HepG2 (cell line): ENCODE measurements around the gene PDIK1L. TPM values are rescaled to one million over a fixed set of nuclear protein-coding genes. Genes with fewer than 3 reads are reported as not detected.

Experiments
- DMTF1 ChIP-seq: sonication (generic); formaldehyde crosslinking; IDR thresholded peaks from 2 replicates; pipeline ENCODE4 v1.4.0; 2020; ENCODE audit warnings: mild to moderate bottlenecking, missing genetic modification reagents
- EED ChIP-seq: sonication (generic); formaldehyde crosslinking; IDR thresholded peaks from 2 replicates; pipeline ENCODE4 v1.5.0; 2020; ENCODE audit warnings: mild to moderate bottlenecking, missing genetic modification reagents
- ETV6 ChIP-seq: sonication (generic); formaldehyde crosslinking; conservative IDR thresholded peaks from 2 replicates; pipeline ENCODE4 v1.4.0; 2020; ENCODE audit warnings: missing genetic modification reagents
- EZH2 ChIP-seq: conservative IDR thresholded peaks from 2 replicates; pipeline ENCODE4 v1.6.1; 2012; ENCODE audit warnings: mild to moderate bottlenecking, low read depth, low read length, moderate library complexity
- FOXM1 ChIP-seq: sonication (generic); formaldehyde crosslinking; IDR thresholded peaks from 2 replicates; pipeline ENCODE4 v1.5.0; 2020; ENCODE audit warnings: missing genetic modification reagents
- LBX2 ChIP-seq: sonication (generic); formaldehyde crosslinking; IDR thresholded peaks from 2 replicates; pipeline ENCODE4 v1.5.0; 2020; ENCODE audit warnings: missing genetic modification reagents, mild to moderate bottlenecking, borderline replicate concordance
- PRMT3 ChIP-seq: sonication (generic); formaldehyde crosslinking; IDR thresholded peaks from 2 replicates; pipeline ENCODE4 v1.8.1; 2022; ENCODE audit warnings: low read depth, mild to moderate bottlenecking, moderate library complexity, missing genetic modification reagents, borderline replicate concordance
- SPEN ChIP-seq: sonication (generic); formaldehyde crosslinking; IDR thresholded peaks from 2 replicates; pipeline ENCODE4 v1.5.1; 2020; ENCODE audit warnings: low read depth, mild to moderate bottlenecking, missing genetic modification reagents
- THAP11 ChIP-seq: IDR thresholded peaks from 2 replicates; pipeline ENCODE4 v1.6.1; 2016; ENCODE audit warnings: missing biosample characterization, missing genetic modification reagents
- ZBTB8A ChIP-seq: sonication (generic); formaldehyde crosslinking; IDR thresholded peaks from 2 replicates; pipeline ENCODE4 v1.4.0; 2020; ENCODE audit warnings: mild to moderate bottlenecking, low read depth, missing genetic modification reagents, borderline replicate concordance
- ZNF468 ChIP-seq: sonication (generic); formaldehyde crosslinking; IDR thresholded peaks from 2 replicates; pipeline ENCODE4 v1.8.0; 2022; ENCODE audit warnings: mild to moderate bottlenecking, moderate library complexity, missing genetic modification reagents
- ZNF530 ChIP-seq: sonication (generic); formaldehyde crosslinking; IDR thresholded peaks from 2 replicates; pipeline ENCODE4 v1.5.0; 2020; ENCODE audit warnings: low read depth, mild to moderate bottlenecking, missing genetic modification reagents
- ZNF619 ChIP-seq: sonication (generic); formaldehyde crosslinking; IDR thresholded peaks from 2 replicates; pipeline ENCODE4 v1.4.0; 2020; ENCODE audit warnings: mild to moderate bottlenecking, missing genetic modification reagents
- ZNF704 ChIP-seq: sonication (generic); formaldehyde crosslinking; IDR thresholded peaks from 2 replicates; pipeline ENCODE4 v1.8.1; 2023; ENCODE audit warnings: mild to moderate bottlenecking, inconsistent platforms, moderate library complexity, missing genetic modification reagents, borderline replicate concordance
- ZNF878 ChIP-seq: sonication (generic); formaldehyde crosslinking; IDR thresholded peaks from 2 replicates; pipeline ENCODE4 v1.8.1; 2023; ENCODE audit warnings: mild to moderate bottlenecking, missing genetic modification reagents, moderate library complexity
- polyA plus RNA-seq, 8 experiments: library from polyadenylated mRNA; depleted of rRNA in 3 of 8; stranded (reverse) in 7 of 8; unstranded in 1 of 8; fragments of >200 nt; fragmentation: Illumina TruSeq in 4 of 8; extraction: Trizol in 4 of 8; gene quantifications; 2 replicates each; pipeline versions ENCODE4 v1.2.1 to v1.2.3, GENCODE V29; 2011 to 2016; ENCODE audit warnings: low read depth in 4 of 8, missing spikeins in 1 of 8, mixed read lengths in 1 of 8; ENCODE audit not compliant: insufficient read depth in 1 of 8
- total RNA-seq, 5 experiments: library from RNA; depleted of rRNA; stranded (reverse); fragments of >200 nt; fragmentation: Illumina TruSeq; extraction: Trizol; gene quantifications; 2 replicates each; pipeline ENCODE4 v1.2.3, GENCODE V29; 2016; ENCODE audit warnings: low read depth in 1 of 5
- TF ChIP-seq, protein P1 (sequence below): IDR thresholded peaks from 2 replicates; pipeline ENCODE4 v1.6.1; 2016; ENCODE audit warnings: control low read depth
- TF ChIP-seq, protein P2 (sequence below): fragments of 450-650 bp; IDR thresholded peaks from 2 replicates; pipeline ENCODE4 v1.6.1; 2016
- TF ChIP-seq, protein P3 (sequence below): sonication (generic); formaldehyde crosslinking; IDR thresholded peaks from 2 replicates; pipeline ENCODE4 v1.8.1; 2023; ENCODE audit warnings: missing genetic modification reagents, mild to moderate bottlenecking, borderline replicate concordance
- TF ChIP-seq, protein P4 (sequence below): sonication (generic); formaldehyde crosslinking; IDR thresholded peaks from 2 replicates; pipeline ENCODE4 v1.4.0; 2020; ENCODE audit warnings: missing genetic modification reagents

Gene PDIK1L
- total and polyA plus RNA-seq, 2 of the 13 experiments (the other 11 are each of a cell fraction or from before 2014, with no cell fraction given), result 1.9 to 4.6 TPM

DNA sequence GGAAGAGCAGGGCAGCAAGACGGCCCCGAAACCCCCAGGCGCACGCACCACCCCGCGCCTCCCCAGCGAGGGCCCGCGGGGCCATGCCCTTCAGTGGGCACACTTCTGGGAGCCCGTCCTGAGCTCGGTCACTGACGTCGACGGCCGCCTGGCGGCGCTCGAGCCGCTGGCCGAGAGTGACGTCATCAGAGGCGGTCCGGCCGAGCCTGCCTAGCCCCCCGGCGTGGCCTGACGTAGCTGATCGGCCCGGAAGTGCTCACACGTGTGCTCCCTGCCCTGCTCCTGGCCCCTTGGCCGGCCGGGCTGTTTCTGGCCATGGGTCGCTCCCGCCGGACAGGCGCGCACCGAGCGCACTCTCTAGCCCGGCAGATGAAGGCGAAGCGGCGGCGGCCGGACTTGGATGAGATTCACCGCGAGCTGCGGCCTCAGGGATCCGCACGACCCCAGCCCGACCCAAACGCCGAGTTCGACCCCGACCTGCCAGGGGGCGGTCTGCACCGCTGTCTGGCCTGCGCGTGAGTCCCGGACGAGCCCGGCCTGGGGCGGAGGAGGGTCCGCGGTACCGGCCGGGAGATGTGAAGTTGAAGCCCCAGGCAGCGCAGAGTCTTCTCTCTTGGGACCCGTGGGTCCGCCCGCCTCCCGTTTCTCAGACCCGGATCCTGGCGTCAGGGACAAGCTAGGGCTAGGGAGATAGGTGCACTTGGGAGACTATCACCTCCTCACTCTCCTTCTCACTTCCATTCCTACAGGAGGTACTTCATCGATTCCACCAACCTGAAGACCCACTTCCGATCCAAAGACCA, 58.2 kb downstream of the PDIK1L start, which contains the start of gene ZNF593 (continued):
- peak; percentile 89; the same call in 1 of the 2 replicates for TF ChIP-seq ZNF704
- TF ChIP-seq ZNF468 (CRISPR knock-in tag), result no peak; the same call in 1 of the 2 replicates
- TF ChIP-seq FOXM1, result no peak
- TF ChIP-seq THAP11 (CRISPR knock-in tag), result peak; percentile 89
- TF ChIP-seq EED, result peak; percentile 67; the same call in 1 of the 2 replicates
- TF ChIP-seq PRMT3 (CRISPR knock-in tag), result no peak
- no peak for TF ChIP-seq ZNF530
- TF ChIP-seq, protein P1, sequence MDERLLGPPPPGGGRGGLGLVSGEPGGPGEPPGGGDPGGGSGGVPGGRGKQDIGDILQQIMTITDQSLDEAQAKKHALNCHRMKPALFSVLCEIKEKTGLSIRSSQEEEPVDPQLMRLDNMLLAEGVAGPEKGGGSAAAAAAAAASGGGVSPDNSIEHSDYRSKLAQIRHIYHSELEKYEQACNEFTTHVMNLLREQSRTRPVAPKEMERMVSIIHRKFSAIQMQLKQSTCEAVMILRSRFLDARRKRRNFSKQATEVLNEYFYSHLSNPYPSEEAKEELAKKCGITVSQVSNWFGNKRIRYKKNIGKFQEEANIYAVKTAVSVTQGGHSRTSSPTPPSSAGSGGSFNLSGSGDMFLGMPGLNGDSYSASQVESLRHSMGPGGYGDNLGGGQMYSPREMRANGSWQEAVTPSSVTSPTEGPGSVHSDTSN (CRISPR knock-in tag), result no peak
- TF ChIP-seq SPEN (CRISPR knock-in tag), result peak; percentile 95
- TF ChIP-seq ZBTB8A, result no peak
- TF ChIP-seq, protein P2, sequence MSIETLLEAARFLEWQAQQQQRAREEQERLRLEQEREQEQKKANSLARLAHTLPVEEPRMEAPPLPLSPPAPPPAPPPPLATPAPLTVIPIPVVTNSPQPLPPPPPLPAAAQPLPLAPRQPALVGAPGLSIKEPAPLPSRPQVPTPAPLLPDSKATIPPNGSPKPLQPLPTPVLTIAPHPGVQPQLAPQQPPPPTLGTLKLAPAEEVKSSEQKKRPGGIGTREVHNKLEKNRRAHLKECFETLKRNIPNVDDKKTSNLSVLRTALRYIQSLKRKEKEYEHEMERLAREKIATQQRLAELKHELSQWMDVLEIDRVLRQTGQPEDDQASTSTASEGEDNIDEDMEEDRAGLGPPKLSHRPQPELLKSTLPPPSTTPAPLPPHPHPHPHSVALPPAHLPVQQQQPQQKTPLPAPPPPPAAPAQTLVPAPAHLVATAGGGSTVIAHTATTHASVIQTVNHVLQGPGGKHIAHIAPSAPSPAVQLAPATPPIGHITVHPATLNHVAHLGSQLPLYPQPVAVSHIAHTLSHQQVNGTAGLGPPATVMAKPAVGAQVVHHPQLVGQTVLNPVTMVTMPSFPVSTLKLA, result peak; percentile 64; the same call in 1 of the 2 replicates
- TF ChIP-seq, protein P3, sequence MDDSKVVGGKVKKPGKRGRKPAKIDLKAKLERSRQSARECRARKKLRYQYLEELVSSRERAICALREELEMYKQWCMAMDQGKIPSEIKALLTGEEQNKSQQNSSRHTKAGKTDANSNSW (CRISPR knock-in tag), result no peak; the same call in 1 of the 2 replicates
- TF ChIP-seq ZNF878 (CRISPR knock-in tag), result no peak
- TF ChIP-seq ZNF619 (CRISPR knock-in tag), result 0 out of 2 replicates have a peak, but pooled peaks have one; percentile 48
- TF ChIP-seq ETV6 (CRISPR knock-in tag), result peak; percentile 61; the same call in 1 of the 2 replicates
- TF ChIP-seq EZH2, result no peak
- TF ChIP-seq LBX2 (CRISPR knock-in tag), result peak; percentile 91; the same call in 1 of the 2 replicates
- TF ChIP-seq, protein P4, sequence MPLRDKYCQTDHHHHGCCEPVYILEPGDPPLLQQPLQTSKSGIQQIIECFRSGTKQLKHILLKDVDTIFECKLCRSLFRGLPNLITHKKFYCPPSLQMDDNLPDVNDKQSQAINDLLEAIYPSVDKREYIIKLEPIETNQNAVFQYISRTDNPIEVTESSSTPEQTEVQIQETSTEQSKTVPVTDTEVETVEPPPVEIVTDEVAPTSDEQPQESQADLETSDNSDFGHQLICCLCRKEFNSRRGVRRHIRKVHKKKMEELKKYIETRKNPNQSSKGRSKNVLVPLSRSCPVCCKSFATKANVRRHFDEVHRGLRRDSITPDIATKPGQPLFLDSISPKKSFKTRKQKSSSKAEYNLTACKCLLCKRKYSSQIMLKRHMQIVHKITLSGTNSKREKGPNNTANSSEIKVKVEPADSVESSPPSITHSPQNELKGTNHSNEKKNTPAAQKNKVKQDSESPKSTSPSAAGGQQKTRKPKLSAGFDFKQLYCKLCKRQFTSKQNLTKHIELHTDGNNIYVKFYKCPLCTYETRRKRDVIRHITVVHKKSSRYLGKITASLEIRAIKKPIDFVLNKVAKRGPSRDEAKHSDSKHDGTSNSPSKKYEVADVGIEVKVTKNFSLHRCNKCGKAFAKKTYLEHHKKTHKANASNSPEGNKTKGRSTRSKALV (CRISPR knock-in tag), result peak; percentile 88
- TF ChIP-seq DMTF1 (CRISPR knock-in tag), result no peak
